Endodermal cell (in vitro differentiated cells): Measurements from ENCODE around the gene MAP3K4. TPM values are rescaled to one million over a fixed set of nuclear protein-coding genes. Genes with fewer than 3 reads are reported as not detected.

Experiments
- DNase-seq: peaks from one replicate; pipeline ENCODE4 v3.0.0-alpha.2; 2017
- H3K27ac ChIP-seq: 2 replicates; pipeline ENCODE4 v1.5.1; 2013; ENCODE audit warnings: mild to moderate bottlenecking, low read depth, low read length, moderate library complexity
- H3K27me3 ChIP-seq: 2 replicates; pipeline ENCODE4 v1.6.1; 2013; ENCODE audit warnings: mild to moderate bottlenecking, low read length, moderate library complexity; ENCODE audit not compliant: insufficient read depth, control insufficient read depth, poor library complexity, severe bottlenecking
- H3K36me3 ChIP-seq: 2 replicates; pipeline ENCODE4 v1.7.0; 2013; ENCODE audit warnings: mild to moderate bottlenecking, low read length, moderate library complexity; ENCODE audit not compliant: control insufficient read depth, insufficient read depth
- H3K4me1 ChIP-seq: one replicate; pipeline ENCODE4 v1.7.0; 2013; ENCODE audit warnings: low read length; ENCODE audit not compliant: control insufficient read depth, insufficient read depth
- H3K4me3 ChIP-seq: 2 replicates; pipeline ENCODE4 v1.5.1; 2013; ENCODE audit warnings: mild to moderate bottlenecking, low read length, moderate library complexity
- H3K9ac ChIP-seq: 2 replicates; pipeline ENCODE4 v1.6.1; 2013; ENCODE audit warnings: mild to moderate bottlenecking, low read length, moderate library complexity; ENCODE audit not compliant: poor library complexity, severe bottlenecking; ENCODE audit errors: extremely low read depth
- H3K9me3 ChIP-seq: 2 replicates; pipeline ENCODE4 v1.6.1; 2013; ENCODE audit warnings: mild to moderate bottlenecking, low read length, moderate library complexity; ENCODE audit not compliant: control insufficient read depth
- H3K27ac Mint-ChIP-seq: 2 replicates; pipeline ENCODE4 v1.8.0; 2020; ENCODE audit warnings: mixed read lengths
- H3K27me3 Mint-ChIP-seq: 2 replicates; pipeline ENCODE4 v1.8.0; 2021; ENCODE audit warnings: mild to moderate bottlenecking, mixed read lengths; ENCODE audit not compliant: insufficient read depth
- H3K36me3 Mint-ChIP-seq: 2 replicates; pipeline ENCODE4 v1.8.0; 2020; ENCODE audit warnings: low read depth, mixed read lengths
- H3K4me1 Mint-ChIP-seq: 2 replicates; pipeline ENCODE4 v1.8.0; 2020; ENCODE audit warnings: mixed read lengths
- H3K4me3 Mint-ChIP-seq: 2 replicates; pipeline ENCODE4 v1.8.0; 2020; ENCODE audit warnings: mild to moderate bottlenecking, moderate library complexity, mixed read lengths
- H3K9me3 Mint-ChIP-seq: 2 replicates; pipeline ENCODE4 v1.8.0; 2020; ENCODE audit warnings: mild to moderate bottlenecking, mixed read lengths
- CTCF ChIP-seq: fragments of 200-600 bp; sonication (generic); conservative IDR thresholded peaks from 2 replicates; pipeline ENCODE4 v1.5.0; 2021; ENCODE audit warnings: antibody characterized with exemption, mild to moderate bottlenecking
- WGBS, 2 experiments: methylation state at CpG; one replicate each; pipeline versions ENCODE4 v1.1.5 to v1.1.7; 2013; ENCODE audit warnings: missing lambda C conversion rate in 2 of 2, mixed read lengths in 1 of 2; ENCODE audit not compliant: insufficient coverage in 1 of 2, insufficient read length in 1 of 2; 5-methylcytosine and 5-hydroxymethylcytosine counted together
- total RNA-seq, 2 donors: library from RNA; stranded (reverse); fragmentation: NEBNext Ultra II Directional in 1 of 2; extraction: Animal tissue kit (Norgen Biotek cat#: 25700) in 1 of 2; gene quantifications; 2 replicates in 1 of 2; 3 replicates in 1 of 2; pipeline ENCODE4 v1.2.1, GENCODE V29; 2021

The MAP3K4 gene
- total RNA-seq, 2 donors from 2014 or later: 82.8 to 105 TPM

GRCh38 chr6:161057103-161058091 lies 65.8 kb downstream of the MAP3K4 start:
- Mint-ChIP-seq H3K4me1 (peaks cover 2% of the 10 kb centered on the region), H3K9me3 (peaks cover 3% of the 10 kb centered on the region), H3K4me3 (no peak overlapping the region), H3K27ac (no peak overlapping the region), H3K36me3 (peaks cover 29% of the 10 kb centered on the region), H3K27me3 (no peaks in the 10 kb centered on the region)
- no peak overlapping the region for H3K27ac ChIP-seq
- peaks cover 9% of the 10 kb centered on the region for H3K9me3 ChIP-seq
- no peak for DNase-seq
- H3K4me3 ChIP-seq: no peak overlapping the region
- 79 to 83% methylated on average over 9 to 11 of the region's 11 CpGs for WGBS, 2 experiments
- H3K27me3 ChIP-seq: no peaks in the 10 kb centered on the region
- TF ChIP-seq CTCF: no peak
- H3K36me3 ChIP-seq: peaks cover 21% of the 10 kb centered on the region
- H3K9ac ChIP-seq: no peak overlapping the region
- no peaks in the 10 kb centered on the region for H3K4me1 ChIP-seq

DNA sequence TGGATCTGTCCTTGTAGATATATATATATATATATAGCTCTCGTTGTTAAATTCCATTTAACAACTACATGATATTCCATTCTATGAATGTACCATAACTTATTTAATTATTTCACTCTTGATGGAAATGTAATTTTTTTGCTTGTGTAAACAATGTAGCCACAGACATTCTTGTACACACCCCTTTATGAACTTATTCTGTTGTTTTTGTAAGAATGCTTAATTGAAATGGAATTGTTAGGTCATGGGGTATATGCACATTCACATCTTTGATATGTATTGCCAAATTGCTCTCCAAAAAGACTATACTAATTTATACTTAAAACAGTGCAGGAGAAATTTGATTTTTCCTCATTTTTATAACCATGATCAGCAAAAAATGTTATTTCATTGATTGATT lies 67.2 kb downstream of the MAP3K4 start:
- DNase-seq: no peak
- Histone ChIP-seq H3K36me3 (peaks cover 21% of the 10 kb centered on the region), H3K27me3 (no peaks in the 10 kb centered on the region), H3K27ac (no peak overlapping the region), H3K4me3 (no peak overlapping the region), H3K9ac (no peak overlapping the region), H3K9me3 (peaks cover 9% of the 10 kb centered on the region), H3K4me1 (no peaks in the 10 kb centered on the region)
- peaks cover 3% of the 10 kb centered on the region for H3K9me3 Mint-ChIP-seq
- H3K27ac Mint-ChIP-seq: no peak overlapping the region
- TF ChIP-seq CTCF: no peak
- peaks cover 2% of the 10 kb centered on the region for H3K4me1 Mint-ChIP-seq
- H3K4me3 Mint-ChIP-seq: no peak overlapping the region
- no CpG with 5 or more reads among the region's 1 CpG for WGBS, 2 experiments
- H3K36me3 Mint-ChIP-seq: peaks cover 19% of the 10 kb centered on the region
- H3K27me3 Mint-ChIP-seq: no peaks in the 10 kb centered on the region

- Mint-ChIP-seq H3K4me1 (peaks cover 2% of the 10 kb centered on the region), H3K9me3 (peaks cover 8% of the 10 kb centered on the region), H3K27me3 (no peaks in the 10 kb centered on the region), H3K4me3 (no peak overlapping the region), H3K27ac (no peak overlapping the region), H3K36me3 (peaks cover 32% of the 10 kb centered on the region)
- WGBS, 2 experiments: 94 to 100% methylated on average over 1 to 2 of the region's 3 CpGs
- DNase-seq: no peak
- Histone ChIP-seq H3K36me3 (peaks cover 18% of the 10 kb centered on the region), H3K4me1 (no peaks in the 10 kb centered on the region), H3K27me3 (no peaks in the 10 kb centered on the region), H3K4me3 (no peak overlapping the region), H3K27ac (no peak overlapping the region), H3K9ac (no peak overlapping the region), H3K9me3 (peaks cover 17% of the 10 kb centered on the region)
- TF ChIP-seq CTCF: no peak
These were observed 70.0 kb downstream of the MAP3K4 start for GRCh38 chr6:161061576-161061975.
